Fibroblast of lung (primary cell): ENCODE data around the gene CYP27B1. TPM values are rescaled to one million over a fixed set of nuclear protein-coding genes. Genes with fewer than 3 reads are reported as not detected.

ENCODE experiments used
- DNase-seq, 2 donors: peaks; one replicate each; pipeline versions ENCODE4 v3.0.0 to v3.0.0-alpha.2; 2010; ENCODE audit warnings: low read depth in 2 of 2
- H2AFZ ChIP-seq: 2 replicates; pipeline ENCODE4 v1.5.1; 2012; ENCODE audit warnings: low read length, control low read depth, inconsistent platforms
- H3K27ac ChIP-seq: 2 replicates; pipeline ENCODE4 v1.5.1; 2011; ENCODE audit warnings: low read length, control low read depth; ENCODE audit not compliant: insufficient read depth
- H3K27me3 ChIP-seq: 2 replicates; pipeline ENCODE4 v1.5.1; 2011; ENCODE audit warnings: mild to moderate bottlenecking, low read length; ENCODE audit not compliant: control insufficient read depth, insufficient read depth
- H3K36me3 ChIP-seq: 2 replicates; pipeline ENCODE4 v1.5.1; 2011; ENCODE audit warnings: low read length; ENCODE audit not compliant: control insufficient read depth, insufficient read depth
- H3K4me1 ChIP-seq: 2 replicates; pipeline ENCODE4 v1.5.1; 2011; ENCODE audit warnings: low read length; ENCODE audit not compliant: control insufficient read depth, insufficient read depth; ENCODE audit errors: extremely low read depth
- H3K4me2 ChIP-seq: 2 replicates; pipeline ENCODE4 v1.5.1; 2011; ENCODE audit warnings: low read length, control low read depth; ENCODE audit not compliant: insufficient read depth; ENCODE audit errors: extremely low read depth
- H3K4me3 ChIP-seq, 4 experiments: fragments of 200-600 bp in 1 of 4; sonication (generic) in 1 of 4; replicated peaks in 1 of 4; 2 replicates each; pipeline ENCODE4 v1.5.1; 2011 to 2016; ENCODE audit warnings: low read length in 4 of 4, low read depth in 3 of 4, mild to moderate bottlenecking in 3 of 4, control low read depth in 2 of 4, inconsistent platforms in 1 of 4, mixed read lengths in 1 of 4; ENCODE audit not compliant: insufficient read depth in 1 of 4; ENCODE audit errors: control extremely low read depth in 1 of 4
- H3K79me2 ChIP-seq: 2 replicates; pipeline ENCODE4 v1.5.1; 2012; ENCODE audit warnings: mild to moderate bottlenecking, low read length, inconsistent platforms; ENCODE audit not compliant: control insufficient read depth, insufficient read depth
- H3K9ac ChIP-seq: 2 replicates; pipeline ENCODE4 v1.5.1; 2011; ENCODE audit warnings: mild to moderate bottlenecking, low read length, control low read depth; ENCODE audit not compliant: insufficient read depth
- H3K9me3 ChIP-seq: 2 replicates; pipeline ENCODE4 v1.5.1; 2012; ENCODE audit warnings: low read depth, low read length; ENCODE audit not compliant: control insufficient read depth, insufficient read depth
- H4K20me1 ChIP-seq: 2 replicates; pipeline ENCODE4 v1.5.1; 2011; ENCODE audit warnings: low read length; ENCODE audit not compliant: control insufficient read depth, insufficient read depth; ENCODE audit errors: extremely low read depth
- EZH2 ChIP-seq: IDR thresholded peaks from 2 replicates; pipeline ENCODE4 v1.5.1; 2012; ENCODE audit warnings: low read length, control low read depth, mild to moderate bottlenecking; ENCODE audit errors: missing control alignments
- polyA plus RNA-seq, 2 donors: library from polyadenylated mRNA; depleted of rRNA in 1 of 2; stranded (reverse) in 1 of 2; unstranded in 1 of 2; fragments of >200 nt; gene quantifications; 2 replicates each; pipeline ENCODE4 v1.2.1, GENCODE V29; 2011 to 2012; ENCODE audit warnings: missing spikeins in 1 of 2
- total RNA-seq: library from RNA; depleted of rRNA; stranded (reverse); fragments of >200 nt; gene quantifications from 2 replicates; pipeline ENCODE4 v1.2.1, GENCODE V29; 2014
- TF ChIP-seq, protein P1 (sequence below), 2 donors: IDR thresholded peaks in 1 of 2; conservative IDR thresholded peaks in 1 of 2; 1 replicate in 1 of 2; 2 replicates in 1 of 2; pipeline ENCODE4 v1.5.1; 2011 to 2012; ENCODE audit warnings: low read length in 2 of 2, control low read depth in 1 of 2, inconsistent platforms in 1 of 2, low read depth in 1 of 2, mild to moderate bottlenecking in 1 of 2

CYP27B1 gene
- total and polyA plus RNA-seq, 2 donors (not counting 1 experiment from before 2014, with no cell fraction given), result 0.17 to 0.26 TPM

GRCh38 chr12:57758552-57759359, 8.1 kb downstream of the CYP27B1 start:
- no peak overlapping the region for H3K4me2 ChIP-seq
- no peaks in the 10 kb centered on the region for H3K36me3 ChIP-seq
- H4K20me1 ChIP-seq, result no peaks in the 10 kb centered on the region

DNA sequence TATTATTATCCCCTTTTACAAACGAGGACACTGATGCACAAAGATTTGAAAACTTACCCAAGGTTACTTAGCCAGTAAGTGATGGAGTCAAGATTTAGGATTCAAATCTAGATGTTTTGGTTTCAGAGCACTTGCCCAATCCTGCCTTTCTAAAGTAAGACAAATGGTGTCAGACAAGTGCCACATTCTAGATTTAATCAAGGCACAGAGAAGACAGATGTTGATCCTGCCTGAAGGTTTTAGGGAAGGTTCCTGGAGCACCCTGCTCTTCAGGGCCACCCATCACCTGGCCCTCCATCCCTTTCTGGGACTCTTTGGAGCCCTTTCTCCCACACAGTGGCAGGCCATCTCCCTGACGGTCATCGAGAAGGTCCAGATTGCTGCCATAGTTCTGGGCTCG, 9.1 kb downstream of the CYP27B1 start:
- no peak overlapping the region for H3K9ac ChIP-seq
- H3K4me1 ChIP-seq, result peaks cover 4% of the 10 kb centered on the region
- TF ChIP-seq EZH2, result no peak
- TF ChIP-seq, protein P1, sequence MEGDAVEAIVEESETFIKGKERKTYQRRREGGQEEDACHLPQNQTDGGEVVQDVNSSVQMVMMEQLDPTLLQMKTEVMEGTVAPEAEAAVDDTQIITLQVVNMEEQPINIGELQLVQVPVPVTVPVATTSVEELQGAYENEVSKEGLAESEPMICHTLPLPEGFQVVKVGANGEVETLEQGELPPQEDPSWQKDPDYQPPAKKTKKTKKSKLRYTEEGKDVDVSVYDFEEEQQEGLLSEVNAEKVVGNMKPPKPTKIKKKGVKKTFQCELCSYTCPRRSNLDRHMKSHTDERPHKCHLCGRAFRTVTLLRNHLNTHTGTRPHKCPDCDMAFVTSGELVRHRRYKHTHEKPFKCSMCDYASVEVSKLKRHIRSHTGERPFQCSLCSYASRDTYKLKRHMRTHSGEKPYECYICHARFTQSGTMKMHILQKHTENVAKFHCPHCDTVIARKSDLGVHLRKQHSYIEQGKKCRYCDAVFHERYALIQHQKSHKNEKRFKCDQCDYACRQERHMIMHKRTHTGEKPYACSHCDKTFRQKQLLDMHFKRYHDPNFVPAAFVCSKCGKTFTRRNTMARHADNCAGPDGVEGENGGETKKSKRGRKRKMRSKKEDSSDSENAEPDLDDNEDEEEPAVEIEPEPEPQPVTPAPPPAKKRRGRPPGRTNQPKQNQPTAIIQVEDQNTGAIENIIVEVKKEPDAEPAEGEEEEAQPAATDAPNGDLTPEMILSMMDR (conservative IDR thresholded peaks at IDR 0.05 in 1 of 2, IDR thresholded peaks at IDR 0.05 in 1 of 2; ENCODE audit: low read depth in 1 of 2, low read length in 2 of 2), result no peak
- no peak overlapping the region for H3K4me2 ChIP-seq
- no peak overlapping the region for H3K4me3 ChIP-seq
- no peak overlapping the region for H2AFZ ChIP-seq
- no peaks in the 10 kb centered on the region for H3K79me2 ChIP-seq
- no peak for DNase-seq
- H3K27ac ChIP-seq, result no peak overlapping the region
- H4K20me1 ChIP-seq, result no peaks in the 10 kb centered on the region
- H3K27me3 ChIP-seq, result peaks cover 15% of the 10 kb centered on the region
- no peaks in the 10 kb centered on the region for H3K36me3 ChIP-seq
- H3K9me3 ChIP-seq, result no peaks in the 10 kb centered on the region

More at GRCh38 chr12:57758552-57759359, 8.1 kb downstream of the CYP27B1 start:
- Histone ChIP-seq H3K9me3 (no peaks in the 10 kb centered on the region), H3K79me2 (no peaks in the 10 kb centered on the region), H3K27me3 (peaks cover 14% of the 10 kb centered on the region), H3K27ac (no peak overlapping the region), H3K9ac (no peak overlapping the region), H2AFZ (no peak overlapping the region), H3K4me1 (peaks cover 4% of the 10 kb centered on the region), H3K4me3 (no peak overlapping the region)
- TF ChIP-seq, protein P1 (conservative IDR thresholded peaks at IDR 0.05 in 1 of 2, IDR thresholded peaks at IDR 0.05 in 1 of 2; ENCODE audit: low read depth in 1 of 2, low read length in 2 of 2), result no peak
- no peak for TF ChIP-seq EZH2
- DNase-seq, result no peak

GRCh38 chr12:57756406-57757341, 10.2 kb downstream of the CYP27B1 start:
- Histone ChIP-seq H3K27ac (no peak overlapping the region), H3K9ac (no peak overlapping the region), H3K9me3 (no peaks in the 10 kb centered on the region), H3K4me2 (no peak overlapping the region), H3K79me2 (peaks cover 3% of the 10 kb centered on the region), H3K27me3 (peaks cover 15% of the 10 kb centered on the region), H3K36me3 (no peaks in the 10 kb centered on the region), H2AFZ (no peak overlapping the region), H3K4me3 (peak overlapping the region in 2 of 4 experiments; percentile 53 to 64), H3K4me1 (peaks cover 4% of the 10 kb centered on the region), H4K20me1 (no peaks in the 10 kb centered on the region)
- TF ChIP-seq, protein P1 (conservative IDR thresholded peaks at IDR 0.05 in 1 of 2, IDR thresholded peaks at IDR 0.05 in 1 of 2; ENCODE audit: low read depth in 1 of 2, low read length in 2 of 2), result peak; percentile 22 to 69
- TF ChIP-seq EZH2, result no peak
- DNase-seq, result no peak
